A549 (cell line): Measurements from ENCODE around the gene RPL31. TPM values are rescaled to one million over a fixed set of nuclear protein-coding genes. Genes with fewer than 3 reads are reported as not detected.
A peak's percentile ranks its signal among the peaks of the same experiment; 100 is the strongest.

ENCODE experiments used
- ATAC-seq, 2 experiments: fragments of 200-7000 bp in 1 of 2; fragments of >200 bp in 1 of 2; cut with Nextera tagmentation in 1 of 2; cut with Tn5 transposase in 1 of 2; 3 replicates each; pipeline versions ENCODE4 v1.8.0 to v1.9.1; 2018 to 2020; ENCODE audit warnings: mild to moderate bottlenecking in 1 of 2, moderate library complexity in 1 of 2
- CTCF ChIA-PET: fragments of 300-600 bp; sonication (Branson Sonifier 250); formaldehyde crosslinking; extraction: SDS; loops from one replicate; lab custom pipeline; 2021; ENCODE audit warnings: antibody characterized with exemption, inconsistent platforms; lab: Yijun Ruan, JAX
- POLR2A ChIA-PET: fragments of 350-600 bp; formaldehyde crosslinking; extraction: SDS; loops from one replicate; lab custom pipeline; 2021; ENCODE audit warnings: antibody characterized with exemption, inconsistent platforms; lab: Yijun Ruan, JAX
- DNase-seq, 2 experiments: peaks; one replicate each; pipeline versions ENCODE4 v3.0.0 to v3.0.0-alpha.2; 2011 to 2016; ENCODE audit warnings: low read depth in 1 of 2, low spot score in 1 of 2
- FAIRE-seq: peaks from 2 replicates; lab custom pipeline; 2011; peaks lifted over from hg19 to GRCh38; lab: Jason Lieb, UNC
- H3K27ac ChIP-seq, 2 experiments: fragments of >200 bp; sonication (Bioruptor Twin); formaldehyde crosslinking; 3 replicates each; pipeline ENCODE4 v1.5.1; 2016 to 2017
- H3K4me1 ChIP-seq: fragments of >200 bp; sonication (Bioruptor Twin); formaldehyde crosslinking; 3 replicates; pipeline ENCODE4 v1.6.1; 2016
- H3K4me2 ChIP-seq: fragments of >200 bp; sonication (Bioruptor Twin); formaldehyde crosslinking; 3 replicates; pipeline ENCODE4 v1.6.1; 2016
- H3K4me3 ChIP-seq: fragments of >200 bp; sonication (Bioruptor Twin); formaldehyde crosslinking; 3 replicates; pipeline ENCODE4 v1.5.1; 2016
- H3K9me3 ChIP-seq: fragments of >200 bp; sonication (Bioruptor Twin); formaldehyde crosslinking; 3 replicates; pipeline ENCODE4 v1.6.1; 2016
- CBX2 ChIP-seq: fragments of 200-600 bp; sonication (generic); IDR thresholded peaks from 2 replicates; pipeline ENCODE4 v1.6.1; 2016; ENCODE audit warnings: low read depth, mild to moderate bottlenecking, borderline replicate concordance
- CBX8 ChIP-seq: fragments of 200-600 bp; sonication (generic); IDR thresholded peaks from 2 replicates; pipeline ENCODE4 v1.6.1; 2016
- CHD4 ChIP-seq: fragments of 200-600 bp; sonication (generic); IDR thresholded peaks from 2 replicates; pipeline ENCODE4 v1.6.1; 2016; ENCODE audit warnings: antibody characterized with exemption, mild to moderate bottlenecking, borderline replicate concordance
- ESRRA ChIP-seq: fragments of 150-350 bp; IDR thresholded peaks from 2 replicates; pipeline ENCODE4 v1.6.1; 2014; ENCODE audit warnings: mild to moderate bottlenecking, low read length, borderline replicate concordance
- GATA3 ChIP-seq: IDR thresholded peaks from 2 replicates; pipeline ENCODE4 v1.6.1; 2012; ENCODE audit warnings: borderline replicate concordance
- HDAC2 ChIP-seq: fragments of 200-600 bp; sonication (generic); IDR thresholded peaks from 2 replicates; pipeline ENCODE4 v1.6.1; 2016
- HOXB13 ChIP-seq: fragments of 250-450 bp; sonication (Bioruptor Pico); IDR thresholded peaks from 2 replicates; pipeline ENCODE4 v1.5.0; 2020; ENCODE audit warnings: low read depth, mild to moderate bottlenecking, moderate library complexity
- JUN ChIP-seq, 2 experiments: fragments of >200 bp; sonication (Bioruptor Twin); formaldehyde crosslinking; IDR thresholded peaks; 2 replicates in 1 of 2; 3 replicates in 1 of 2; pipeline ENCODE4 v1.6.1; 2016 to 2017
- MAFK ChIP-seq: fragments of 450-650 bp; IDR thresholded peaks from 2 replicates; pipeline ENCODE4 v1.6.1; 2014; ENCODE audit not compliant: partially characterized antibody
- MAZ ChIP-seq: fragments of 150-350 bp; IDR thresholded peaks from 2 replicates; pipeline ENCODE4 v1.6.1; 2014; ENCODE audit warnings: antibody characterized with exemption, low read depth, low read length, borderline replicate concordance
- POLR2AphosphoS2 ChIP-seq: conservative IDR thresholded peaks from 2 replicates; pipeline ENCODE4 v1.6.1; 2012; ENCODE audit warnings: low read length, improper control_type of control experiment, inconsistent platforms
- RARB ChIP-seq: fragments of 250-450 bp; sonication (Bioruptor Pico); IDR thresholded peaks from 2 replicates; pipeline ENCODE4 v1.8.0; 2021; ENCODE audit warnings: mild to moderate bottlenecking, moderate library complexity
- SREBF2 ChIP-seq: fragments of 450-650 bp; IDR thresholded peaks from 2 replicates; pipeline ENCODE4 v1.6.1; 2014; ENCODE audit warnings: mild to moderate bottlenecking, moderate library complexity
- TFCP2L1 ChIP-seq: fragments of 250-450 bp; sonication (Bioruptor Pico); IDR thresholded peaks from 2 replicates; pipeline ENCODE4 v1.5.0; 2021; ENCODE audit warnings: mild to moderate bottlenecking
- TP53 ChIP-seq: fragments of 250-450 bp; sonication (Bioruptor Pico); IDR thresholded peaks from 2 replicates; pipeline ENCODE4 v1.5.0; 2021; ENCODE audit warnings: mild to moderate bottlenecking, moderate library complexity
- ZC3H11A ChIP-seq: fragments of 450-650 bp; IDR thresholded peaks from 2 replicates; pipeline ENCODE4 v1.6.1; 2014; ENCODE audit warnings: antibody characterized with exemption, mild to moderate bottlenecking
- ZFP36 ChIP-seq: fragments of 450-650 bp; IDR thresholded peaks from 2 replicates; pipeline ENCODE4 v1.6.1; 2014; ENCODE audit warnings: borderline replicate concordance; ENCODE audit not compliant: partially characterized antibody
- ZNF302 ChIP-seq: fragments of 250-450 bp; sonication (Bioruptor Pico); IDR thresholded peaks from 2 replicates; pipeline ENCODE4 v1.9.0; 2021; ENCODE audit warnings: inconsistent platforms, mild to moderate bottlenecking, moderate library complexity
- WGBS: methylation state at CpG from one replicate; pipeline ENCODE4 v1.1.6; 2017; ENCODE audit errors: missing lambda C conversion rate; 5-methylcytosine and 5-hydroxymethylcytosine counted together
- polyA plus RNA-seq, 4 experiments: library from polyadenylated mRNA; depleted of rRNA in 3 of 4; stranded (reverse); fragments of >200 nt; fragmentation: RNase III in 1 of 4; extraction: RNeasy Plus Mini Kit Qiagen cat#74134 plus additional on column Dnase treatment in 1 of 4; gene quantifications; 2 replicates in 3 of 4; 3 replicates in 1 of 4; pipeline ENCODE4 v1.2.3, GENCODE V29; 2011 to 2017
- TF ChIP-seq, protein P1 (sequence below): IDR thresholded peaks from 2 replicates; pipeline ENCODE4 v1.6.1; 2012
- TF ChIP-seq, protein P2 (sequence below): fragments of >200 bp; sonication (Bioruptor Twin); formaldehyde crosslinking; IDR thresholded peaks from 3 replicates; pipeline ENCODE4 v1.6.1; 2016
- TF ChIP-seq, protein P3 (sequence below): fragments of 200-600 bp; sonication (generic); IDR thresholded peaks from 2 replicates; pipeline ENCODE4 v1.6.1; 2016; ENCODE audit warnings: antibody characterized with exemption, mild to moderate bottlenecking, moderate library complexity
- TF ChIP-seq, protein P4 (sequence below): fragments of >200 bp; sonication (Bioruptor Twin); formaldehyde crosslinking; IDR thresholded peaks from 2 replicates; pipeline ENCODE4 v1.6.1; 2016
- TF ChIP-seq, protein P5 (sequence below): fragments of >200 bp; sonication (Bioruptor Twin); formaldehyde crosslinking; IDR thresholded peaks from 3 replicates; pipeline ENCODE4 v1.5.1; 2016
- TF ChIP-seq, protein P6 (sequence below): fragments of 250-450 bp; sonication (Bioruptor Pico); IDR thresholded peaks from 2 replicates; pipeline ENCODE4 v1.5.0; 2021; ENCODE audit warnings: mild to moderate bottlenecking, moderate library complexity, borderline replicate concordance

The RPL31 gene
- polyA plus RNA-seq, 2 of the 4 experiments (the other 2 are of a cell fraction) = 1,803 to 2,064 TPM

DNA sequence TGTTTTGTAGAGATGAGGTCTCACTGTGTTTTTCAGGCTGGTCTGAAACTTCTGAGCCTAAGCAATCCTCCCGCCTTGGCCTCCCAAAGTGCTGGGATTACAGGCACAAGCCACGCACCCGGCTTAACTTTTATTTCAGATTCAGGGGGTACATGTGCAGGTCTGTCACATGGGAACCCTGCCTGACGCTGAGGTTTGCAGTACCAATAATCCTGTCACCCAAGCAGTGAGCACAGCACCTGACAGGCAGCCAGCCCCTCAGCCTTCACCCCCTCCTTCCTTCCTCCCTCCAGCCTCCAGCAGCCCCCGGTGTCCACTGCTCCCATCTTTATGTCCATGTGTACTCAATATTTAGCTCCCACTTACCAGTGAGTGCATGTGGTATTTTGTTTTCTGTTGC lies 46.0 kb upstream of the RPL31 start (continued):
- TF ChIP-seq, protein P1, sequence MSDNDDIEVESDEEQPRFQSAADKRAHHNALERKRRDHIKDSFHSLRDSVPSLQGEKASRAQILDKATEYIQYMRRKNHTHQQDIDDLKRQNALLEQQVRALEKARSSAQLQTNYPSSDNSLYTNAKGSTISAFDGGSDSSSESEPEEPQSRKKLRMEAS = no peak
- TF ChIP-seq CBX8 (no peak), MAZ (no peak)
- TF ChIP-seq, all 56 proteins: peak for 0

DNA sequence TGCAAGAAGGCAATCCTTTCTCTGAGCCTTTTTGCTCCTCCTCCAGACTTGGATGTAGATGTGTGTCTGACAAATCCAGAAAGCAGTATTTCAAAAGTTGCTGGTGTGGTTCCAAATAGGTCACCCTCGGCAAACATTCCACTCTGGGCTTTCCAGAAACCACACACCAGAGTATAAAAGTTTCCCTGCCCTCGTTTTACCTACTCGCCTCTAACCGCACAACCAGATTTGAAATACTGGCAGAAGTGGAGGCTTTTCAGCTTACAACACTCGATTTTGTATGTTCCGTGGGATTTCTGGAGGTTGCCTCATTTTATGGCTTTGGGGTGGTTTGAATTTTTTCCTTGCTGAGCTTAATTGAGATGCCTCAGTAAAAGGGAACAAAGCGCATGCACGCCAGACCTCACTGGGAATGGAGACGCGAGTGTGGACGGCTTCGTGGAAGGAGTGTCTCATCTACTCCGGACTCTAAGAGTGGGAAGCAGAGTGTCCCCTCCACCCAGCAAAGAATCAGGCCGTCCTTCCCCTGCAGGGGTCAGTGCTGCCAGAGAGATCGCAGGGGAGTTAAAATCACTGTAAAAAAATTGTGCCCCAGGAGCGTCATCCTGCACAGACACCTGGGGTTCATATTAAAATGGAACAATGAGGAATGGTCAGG lies 44.0 kb upstream of the RPL31 start:
- FAIRE-seq (no peak), ATAC-seq (no peak), DNase-seq (no peak)
- ChIA-PET POLR2A (no interaction called here), CTCF (interaction anchor here (0.7 to 1.5 kb wide), 2 partner anchors 55 to 182 kb away, joined by 3 read pairs; no protein-coding TSS in a partner anchor)
- Histone ChIP-seq H3K4me3 (no peak overlapping the region), H3K4me1 (peaks cover 9% of the 10 kb centered on the region), H3K27ac (no peak overlapping the region), H3K9me3 (no peaks in the 10 kb centered on the region), H3K4me2 (peak overlapping the region; percentile 6; the same call in 1 of the 3 replicates)
- TF ChIP-seq, protein P2, sequence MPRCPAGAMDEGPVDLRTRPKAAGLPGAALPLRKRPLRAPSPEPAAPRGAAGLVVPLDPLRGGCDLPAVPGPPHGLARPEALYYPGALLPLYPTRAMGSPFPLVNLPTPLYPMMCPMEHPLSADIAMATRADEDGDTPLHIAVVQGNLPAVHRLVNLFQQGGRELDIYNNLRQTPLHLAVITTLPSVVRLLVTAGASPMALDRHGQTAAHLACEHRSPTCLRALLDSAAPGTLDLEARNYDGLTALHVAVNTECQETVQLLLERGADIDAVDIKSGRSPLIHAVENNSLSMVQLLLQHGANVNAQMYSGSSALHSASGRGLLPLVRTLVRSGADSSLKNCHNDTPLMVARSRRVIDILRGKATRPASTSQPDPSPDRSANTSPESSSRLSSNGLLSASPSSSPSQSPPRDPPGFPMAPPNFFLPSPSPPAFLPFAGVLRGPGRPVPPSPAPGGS = no peak
- TF ChIP-seq MAFK (no peak), POLR2AphosphoS2 (no peak), ZFP36 (no peak), RARB (CRISPR knock-in tag) (no peak), CBX2 (no peak), HDAC2 (no peak), ESRRA (no peak), TP53 (CRISPR knock-in tag) (no peak)
- TF ChIP-seq, protein P3, sequence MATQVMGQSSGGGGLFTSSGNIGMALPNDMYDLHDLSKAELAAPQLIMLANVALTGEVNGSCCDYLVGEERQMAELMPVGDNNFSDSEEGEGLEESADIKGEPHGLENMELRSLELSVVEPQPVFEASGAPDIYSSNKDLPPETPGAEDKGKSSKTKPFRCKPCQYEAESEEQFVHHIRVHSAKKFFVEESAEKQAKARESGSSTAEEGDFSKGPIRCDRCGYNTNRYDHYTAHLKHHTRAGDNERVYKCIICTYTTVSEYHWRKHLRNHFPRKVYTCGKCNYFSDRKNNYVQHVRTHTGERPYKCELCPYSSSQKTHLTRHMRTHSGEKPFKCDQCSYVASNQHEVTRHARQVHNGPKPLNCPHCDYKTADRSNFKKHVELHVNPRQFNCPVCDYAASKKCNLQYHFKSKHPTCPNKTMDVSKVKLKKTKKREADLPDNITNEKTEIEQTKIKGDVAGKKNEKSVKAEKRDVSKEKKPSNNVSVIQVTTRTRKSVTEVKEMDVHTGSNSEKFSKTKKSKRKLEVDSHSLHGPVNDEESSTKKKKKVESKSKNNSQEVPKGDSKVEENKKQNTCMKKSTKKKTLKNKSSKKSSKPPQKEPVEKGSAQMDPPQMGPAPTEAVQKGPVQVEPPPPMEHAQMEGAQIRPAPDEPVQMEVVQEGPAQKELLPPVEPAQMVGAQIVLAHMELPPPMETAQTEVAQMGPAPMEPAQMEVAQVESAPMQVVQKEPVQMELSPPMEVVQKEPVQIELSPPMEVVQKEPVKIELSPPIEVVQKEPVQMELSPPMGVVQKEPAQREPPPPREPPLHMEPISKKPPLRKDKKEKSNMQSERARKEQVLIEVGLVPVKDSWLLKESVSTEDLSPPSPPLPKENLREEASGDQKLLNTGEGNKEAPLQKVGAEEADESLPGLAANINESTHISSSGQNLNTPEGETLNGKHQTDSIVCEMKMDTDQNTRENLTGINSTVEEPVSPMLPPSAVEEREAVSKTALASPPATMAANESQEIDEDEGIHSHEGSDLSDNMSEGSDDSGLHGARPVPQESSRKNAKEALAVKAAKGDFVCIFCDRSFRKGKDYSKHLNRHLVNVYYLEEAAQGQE = no peak
- TF ChIP-seq, protein P4, sequence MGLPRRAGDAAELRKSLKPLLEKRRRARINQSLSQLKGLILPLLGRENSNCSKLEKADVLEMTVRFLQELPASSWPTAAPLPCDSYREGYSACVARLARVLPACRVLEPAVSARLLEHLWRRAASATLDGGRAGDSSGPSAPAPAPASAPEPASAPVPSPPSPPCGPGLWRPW = no peak
- WGBS = 83% methylated on average over 16 of the region's 16 CpGs

DNA sequence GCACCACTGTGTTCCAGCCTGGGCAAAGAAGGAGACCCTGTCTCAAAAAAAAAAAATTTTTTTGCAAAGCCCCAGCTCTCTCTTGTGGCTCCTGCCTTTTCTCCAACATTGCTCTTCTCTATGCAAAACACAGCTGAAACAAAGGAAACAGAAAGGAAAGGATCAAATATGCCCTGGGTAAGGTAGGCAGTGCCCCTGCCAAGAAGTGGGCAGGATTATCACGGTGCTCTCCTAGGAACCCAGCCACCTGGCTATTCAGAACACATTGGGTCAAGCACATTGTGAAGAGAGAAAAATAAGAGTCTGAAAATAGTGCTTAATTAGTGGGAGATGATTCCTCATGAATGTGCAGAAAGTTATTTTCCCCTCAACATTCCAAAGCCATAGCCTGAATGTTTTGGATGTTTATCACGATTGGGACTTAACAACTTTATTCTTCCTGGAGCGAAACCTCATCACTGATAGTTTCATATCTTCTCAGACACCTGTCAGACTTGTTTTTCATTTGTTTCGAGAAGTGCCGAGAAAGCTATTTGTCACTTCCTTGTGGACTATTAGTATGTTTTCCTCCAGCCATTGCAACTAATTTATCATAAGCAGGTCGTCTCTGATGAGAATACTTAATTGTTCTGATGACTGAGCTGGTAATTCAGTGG lies 42.7 kb upstream of the RPL31 start:
- ChIA-PET CTCF (interaction anchor here (0.5 to 1.7 kb wide), 4 partner anchors 19 to 349 kb away, joined by 3 to 7 read pairs (median 4); no protein-coding TSS in a partner anchor), POLR2A (no interaction called here)
- 57% methylated on average over 6 of the region's 6 CpGs for WGBS
- H3K4me2 ChIP-seq = no peak overlapping the region
- FAIRE-seq = no peak
- no peak for DNase-seq
- H3K27ac ChIP-seq = no peak overlapping the region
- ATAC-seq = no peak
- H3K4me1 ChIP-seq = peaks cover 9% of the 10 kb centered on the region
- no peaks in the 10 kb centered on the region for H3K9me3 ChIP-seq
- no peak overlapping the region for H3K4me3 ChIP-seq
- TF ChIP-seq SREBF2 (no peak), ZC3H11A (no peak), ZNF302 (CRISPR knock-in tag) (no peak), HOXB13 (CRISPR knock-in tag) (no peak), TFCP2L1 (no peak), CBX2 (no peak), CHD4 (no peak), GATA3 (no peak), JUN (IDR thresholded peaks at IDR 0.05) (no peak), MAFK (no peak), POLR2AphosphoS2 (no peak)
- TF ChIP-seq, protein P5, sequence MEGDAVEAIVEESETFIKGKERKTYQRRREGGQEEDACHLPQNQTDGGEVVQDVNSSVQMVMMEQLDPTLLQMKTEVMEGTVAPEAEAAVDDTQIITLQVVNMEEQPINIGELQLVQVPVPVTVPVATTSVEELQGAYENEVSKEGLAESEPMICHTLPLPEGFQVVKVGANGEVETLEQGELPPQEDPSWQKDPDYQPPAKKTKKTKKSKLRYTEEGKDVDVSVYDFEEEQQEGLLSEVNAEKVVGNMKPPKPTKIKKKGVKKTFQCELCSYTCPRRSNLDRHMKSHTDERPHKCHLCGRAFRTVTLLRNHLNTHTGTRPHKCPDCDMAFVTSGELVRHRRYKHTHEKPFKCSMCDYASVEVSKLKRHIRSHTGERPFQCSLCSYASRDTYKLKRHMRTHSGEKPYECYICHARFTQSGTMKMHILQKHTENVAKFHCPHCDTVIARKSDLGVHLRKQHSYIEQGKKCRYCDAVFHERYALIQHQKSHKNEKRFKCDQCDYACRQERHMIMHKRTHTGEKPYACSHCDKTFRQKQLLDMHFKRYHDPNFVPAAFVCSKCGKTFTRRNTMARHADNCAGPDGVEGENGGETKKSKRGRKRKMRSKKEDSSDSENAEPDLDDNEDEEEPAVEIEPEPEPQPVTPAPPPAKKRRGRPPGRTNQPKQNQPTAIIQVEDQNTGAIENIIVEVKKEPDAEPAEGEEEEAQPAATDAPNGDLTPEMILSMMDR = no peak
- TF ChIP-seq, protein P4 = no peak
- TF ChIP-seq, protein P6, sequence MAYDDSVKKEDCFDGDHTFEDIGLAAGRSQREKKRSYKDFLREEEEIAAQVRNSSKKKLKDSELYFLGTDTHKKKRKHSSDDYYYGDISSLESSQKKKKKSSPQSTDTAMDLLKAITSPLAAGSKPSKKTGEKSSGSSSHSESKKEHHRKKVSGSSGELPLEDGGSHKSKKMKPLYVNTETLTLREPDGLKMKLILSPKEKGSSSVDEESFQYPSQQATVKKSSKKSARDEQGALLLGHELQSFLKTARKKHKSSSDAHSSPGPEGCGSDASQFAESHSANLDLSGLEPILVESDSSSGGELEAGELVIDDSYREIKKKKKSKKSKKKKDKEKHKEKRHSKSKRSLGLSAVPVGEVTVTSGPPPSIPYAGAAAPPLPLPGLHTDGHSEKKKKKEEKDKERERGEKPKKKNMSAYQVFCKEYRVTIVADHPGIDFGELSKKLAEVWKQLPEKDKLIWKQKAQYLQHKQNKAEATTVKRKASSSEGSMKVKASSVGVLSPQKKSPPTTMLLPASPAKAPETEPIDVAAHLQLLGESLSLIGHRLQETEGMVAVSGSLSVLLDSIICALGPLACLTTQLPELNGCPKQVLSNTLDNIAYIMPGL (CRISPR knock-in tag) = no peak
